Brain pericyte (primary cell): Measurements from ENCODE around the gene SPSB1.
"Not testable (repeated sequence)": the region's sequence is repeated elsewhere in the genome, so short reads cannot be mapped to it uniquely, and the experiment has no call there.

Experiments used
- DNase-seq: peaks from one replicate; pipeline ENCODE4 v3.0.0-alpha.2; 2012; ENCODE audit warnings: low read depth, low spot score

The SPSB1 gene

DNA sequence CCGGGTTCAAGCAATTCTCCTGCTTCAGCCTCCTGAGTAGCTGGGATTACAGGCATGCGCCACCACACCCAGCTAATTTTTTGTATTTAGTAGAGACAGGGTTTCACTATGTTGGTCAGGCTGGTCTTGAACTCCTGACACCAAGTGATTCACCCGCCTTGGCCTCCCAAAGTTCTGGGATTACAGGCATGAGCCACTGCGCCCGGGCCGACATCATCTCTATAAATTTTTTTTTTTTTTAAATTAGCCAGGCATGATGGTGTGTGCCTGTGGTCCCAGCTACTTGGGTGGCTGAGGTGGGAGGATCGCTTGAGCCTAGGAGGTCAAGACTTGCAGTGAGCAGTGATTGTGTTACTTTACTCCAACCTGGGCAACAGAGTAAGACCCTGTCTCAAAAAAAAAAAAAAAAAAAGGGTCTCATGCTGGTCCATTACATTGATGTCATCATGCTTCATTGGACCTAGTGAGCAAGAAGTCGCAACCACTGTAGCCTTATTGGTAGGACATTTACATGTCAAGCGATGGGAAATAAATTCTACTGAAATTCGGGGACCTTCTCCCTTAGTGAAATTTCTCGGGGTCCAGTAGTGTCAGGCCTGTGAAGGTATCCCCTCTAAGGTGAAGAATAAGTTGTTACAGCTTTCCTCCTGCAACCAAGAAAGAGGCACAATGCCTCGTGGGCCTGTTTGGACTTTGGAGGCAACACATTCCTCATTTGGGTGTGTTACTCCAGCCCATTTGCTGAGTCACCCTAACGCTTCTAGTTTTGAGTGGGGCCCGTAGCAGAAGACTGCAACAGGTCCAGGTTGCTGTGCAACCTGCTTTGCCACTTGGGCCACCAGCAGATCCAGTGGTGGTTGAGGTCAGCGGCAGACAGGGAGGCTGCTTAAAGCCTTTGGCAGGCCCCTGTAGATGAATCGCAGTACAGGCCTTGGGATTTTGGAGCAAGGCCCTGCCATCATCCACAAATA is 7.2 kb downstream of the SPSB1 start:
- DNase-seq = not testable (repeated sequence)

DNA sequence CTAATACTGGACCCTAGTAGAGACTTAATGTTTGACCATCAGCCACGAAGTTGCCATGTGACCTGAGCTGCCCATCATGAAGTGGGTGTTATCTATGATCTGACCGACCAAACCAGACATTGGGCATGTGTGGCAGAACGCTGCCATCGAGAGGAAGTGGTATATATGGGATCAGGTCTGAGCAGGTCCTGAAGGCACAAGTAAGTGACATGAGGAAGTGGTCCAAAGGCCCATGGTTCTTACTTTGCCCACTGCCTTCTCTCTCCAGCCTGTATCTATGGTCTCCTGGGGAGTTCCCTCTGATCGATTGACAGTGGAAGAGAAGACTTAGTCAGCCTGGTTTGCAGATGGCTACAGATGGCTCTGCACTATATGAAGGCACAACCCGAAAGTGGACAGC is 7.9 kb downstream of the SPSB1 start:
- no peak for DNase-seq

DNA sequence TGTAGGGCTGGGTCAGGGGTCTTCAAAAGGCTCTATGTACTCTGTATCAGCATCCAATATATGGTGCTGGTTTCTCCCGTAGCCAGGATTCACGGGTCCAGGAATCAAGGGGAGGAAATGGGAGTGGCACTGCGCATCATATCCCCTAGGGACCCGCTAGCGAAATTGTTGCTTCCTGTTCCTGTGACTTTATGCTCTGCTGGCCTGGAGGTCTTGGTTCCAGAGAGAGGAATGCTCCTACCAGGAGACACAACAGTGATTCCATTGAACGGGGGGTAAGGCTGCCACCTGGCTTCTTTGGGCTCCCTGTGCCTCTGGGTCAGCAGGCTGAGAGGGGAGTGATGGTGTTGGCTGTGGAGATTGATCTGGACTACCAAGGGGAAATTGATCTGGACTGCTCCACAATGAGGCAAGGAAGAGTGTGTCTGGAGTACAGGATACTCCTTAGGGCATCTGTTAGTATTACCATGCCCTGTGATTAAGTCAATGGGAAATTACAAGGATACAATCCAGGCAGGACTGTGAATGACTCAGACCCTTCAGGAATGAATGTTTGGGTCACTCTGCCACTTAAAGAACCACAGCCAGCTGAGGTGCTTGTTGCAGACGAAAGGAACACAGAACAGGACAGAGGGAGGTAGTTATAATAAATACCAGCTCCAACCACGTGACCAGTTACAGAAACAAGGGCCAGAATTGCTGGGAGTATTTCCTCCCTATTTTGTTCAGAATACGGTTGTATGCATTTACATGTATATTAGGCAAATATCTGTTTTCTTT is 10.2 kb downstream of the SPSB1 start:
- peak; percentile 41 for DNase-seq

GRCh38 chr1:9303916-9304315 is 11.2 kb downstream of the SPSB1 start:
- DNase-seq = no peak

GRCh38 chr1:9305216-9305615 is 12.5 kb downstream of the SPSB1 start:
- DNase-seq = no peak

GRCh38 chr1:9306006-9306405 is 13.3 kb downstream of the SPSB1 start:
- DNase-seq = no peak

- DNase-seq = no peak
These were observed 14.6 kb downstream of the SPSB1 start for GRCh38 chr1:9307303-9307702.

DNA sequence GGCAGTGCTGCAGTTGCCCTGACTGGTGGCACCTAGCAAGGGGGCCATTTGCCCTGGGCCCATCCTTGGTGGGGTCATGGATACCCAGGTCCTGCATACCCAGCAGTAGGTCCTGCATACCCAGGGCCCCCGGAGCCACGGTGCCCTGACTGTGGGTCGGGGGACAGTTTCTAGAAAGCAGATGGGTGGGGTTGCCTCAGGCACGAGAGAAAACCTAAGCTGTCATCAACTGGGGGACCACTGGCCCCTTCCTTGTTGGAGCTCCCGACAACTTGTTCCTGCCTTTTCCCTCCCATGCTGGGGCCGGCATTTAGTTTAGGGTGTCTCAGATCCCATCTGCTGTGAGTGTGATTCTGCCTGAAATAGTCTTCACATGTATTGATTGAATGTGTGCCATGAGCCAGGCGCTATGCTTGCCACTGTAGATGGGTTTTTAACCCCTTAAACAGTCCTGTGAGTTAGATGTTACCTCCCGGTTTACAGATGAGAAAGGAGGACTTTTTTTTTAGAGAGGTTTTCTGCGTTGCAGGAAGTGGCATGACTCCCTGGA is 15.6 kb downstream of the SPSB1 start:
- DNase-seq = no peak

GRCh38 chr1:9309080-9309479 is 16.4 kb downstream of the SPSB1 start:
- DNase-seq = no peak

GRCh38 chr1:9309991-9310390 is 17.3 kb downstream of the SPSB1 start:
- DNase-seq = no peak

GRCh38 chr1:9311029-9311428 is 18.3 kb downstream of the SPSB1 start:
- DNase-seq = no peak

GRCh38 chr1:9311479-9311878 is 18.8 kb downstream of the SPSB1 start:
- DNase-seq = no peak

- no peak for DNase-seq
These were observed 19.6 kb downstream of the SPSB1 start for GRCh38 chr1:9312168-9312720.

GRCh38 chr1:9313576-9313975 is 20.9 kb downstream of the SPSB1 start:
- no peak for DNase-seq

DNA sequence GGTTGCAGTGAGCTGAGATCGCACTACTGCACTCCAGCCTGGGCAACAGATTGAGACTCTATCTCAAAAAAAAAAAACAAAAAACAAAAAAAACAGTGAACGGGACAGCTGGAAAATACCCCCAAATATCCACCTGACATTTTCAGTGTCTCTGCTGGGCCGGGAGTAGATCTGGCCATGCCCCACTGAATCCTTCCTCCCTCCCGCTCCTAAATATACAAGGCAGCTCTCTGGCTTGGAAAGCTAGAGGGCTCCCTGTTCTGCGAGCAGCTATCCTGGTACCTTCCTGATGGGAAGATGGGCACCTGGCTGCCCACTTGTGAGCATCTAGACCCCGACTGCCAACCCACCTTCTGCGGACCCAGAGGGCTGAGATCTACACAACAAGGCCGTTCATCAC is 21.4 kb downstream of the SPSB1 start:
- no peak for DNase-seq

GRCh38 chr1:9314711-9315379 is 22.2 kb downstream of the SPSB1 start:
- DNase-seq = no peak

DNA sequence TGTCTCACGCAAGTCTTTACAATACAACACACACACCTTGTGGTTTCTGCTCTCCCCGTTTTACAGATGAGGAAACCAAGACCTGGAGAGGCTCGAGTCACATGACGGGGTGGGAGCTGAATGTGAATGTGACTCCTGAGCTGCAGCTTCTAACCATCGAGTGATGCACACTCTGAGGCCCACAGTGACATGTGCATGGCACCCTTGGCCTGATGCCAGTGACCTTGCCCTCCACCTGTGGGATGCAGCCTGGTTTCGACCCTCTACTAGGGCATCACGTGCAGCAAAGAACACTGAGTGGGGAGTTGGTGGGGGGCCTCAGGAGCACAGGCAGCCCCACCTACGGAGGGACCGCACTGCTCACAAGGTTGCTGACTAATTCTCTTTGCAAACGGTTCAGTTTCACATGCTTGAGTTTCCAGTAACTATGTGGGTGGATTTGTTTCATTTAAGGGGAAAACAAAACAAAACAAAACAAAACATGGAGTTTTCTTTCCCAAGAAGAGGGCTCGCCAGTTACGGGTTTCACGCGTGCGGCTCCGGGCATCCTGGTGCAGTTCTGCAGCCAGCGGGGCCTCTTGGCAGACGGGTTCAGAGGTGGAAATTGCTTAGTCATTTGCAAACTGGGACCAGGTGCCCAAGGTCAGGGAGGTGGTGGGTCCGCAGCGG is 22.9 kb downstream of the SPSB1 start:
- peak; percentile 85 for DNase-seq

GRCh38 chr1:9316080-9316444 is 23.4 kb downstream of the SPSB1 start:
- DNase-seq = no peak

- DNase-seq = no peak
These were observed 23.8 kb downstream of the SPSB1 start for GRCh38 chr1:9316512-9316911.

DNA sequence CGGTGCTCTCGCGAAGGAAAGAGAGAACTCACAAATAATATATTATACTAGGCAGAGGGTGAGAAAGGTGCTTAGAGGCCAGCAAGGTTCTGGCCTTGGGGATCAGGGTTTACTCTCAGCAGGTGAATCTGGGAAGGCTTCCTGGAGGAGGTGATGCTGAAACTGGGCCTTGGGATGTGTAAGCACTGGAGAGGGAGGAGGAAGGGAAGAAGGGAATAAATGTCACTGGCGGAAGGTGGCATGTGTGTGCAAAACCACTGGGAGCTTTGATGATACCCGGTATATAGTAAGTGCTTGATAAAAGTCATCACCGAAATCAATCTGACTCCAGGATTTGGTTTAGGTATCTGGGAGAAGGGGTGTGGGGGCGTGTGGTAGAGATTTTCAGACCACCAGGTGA is 24.4 kb downstream of the SPSB1 start:
- DNase-seq = no peak
